GM12801 (cell line): ENCODE results near the gene ENTPD2.

Experiments used
- CTCF ChIP-seq: IDR thresholded peaks from one replicate; pipeline ENCODE4 v1.5.1; 2011; ENCODE audit warnings: control low read depth; ENCODE audit not compliant: insufficient read length; ENCODE audit errors: extremely low read depth

Gene ENTPD2

GRCh38 chr9:137044037-137044436 lies 9.8 kb downstream of the ENTPD2 start:
- TF ChIP-seq CTCF, result no peak

- no peak for TF ChIP-seq CTCF
Measured at GRCh38 chr9:137042751-137043727, 10.8 kb downstream of the ENTPD2 start.

GRCh38 chr9:137041124-137041523 lies 12.7 kb downstream of the ENTPD2 start:
- no peak for TF ChIP-seq CTCF

GRCh38 chr9:137040568-137040967 lies 13.3 kb downstream of the ENTPD2 start:
- no peak for TF ChIP-seq CTCF

- no peak for TF ChIP-seq CTCF
Measured at GRCh38 chr9:137039611-137040366, 14.1 kb downstream of the ENTPD2 start.

GRCh38 chr9:137038916-137039315 lies 14.9 kb downstream of the ENTPD2 start:
- no peak for TF ChIP-seq CTCF

- TF ChIP-seq CTCF, result no peak
Measured at GRCh38 chr9:137037483-137037882, 16.4 kb downstream of the ENTPD2 start.
